Inflammatory macrophage (primary cell): Measurements from ENCODE around the gene ELMO3.

Source experiments
- DNase-seq, 2 donors: peaks; one replicate each; pipeline ENCODE4 v3.0.0-alpha.2; 2020 to 2022

Gene ELMO3

GRCh38 chr16:67164599-67165061 is 34.3 kb upstream of the ELMO3 start, which contains the start of gene HSF4:
HSF4 (plus strand) TSS chr16:67164745; CDS start chr16:67164812, 67 bp downstream.
- DNase-seq: peak; percentile 56 to 77

- DNase-seq: peak in 1 of 2 donors; percentile 38
Observed at GRCh38 chr16:67165121-67166078, 33.5 kb upstream of the ELMO3 start.

GRCh38 chr16:67166110-67166547 is 32.8 kb upstream of the ELMO3 start:
- no peak for DNase-seq

- no peak for DNase-seq
Observed at GRCh38 chr16:67166598-67167168, 32.2 kb upstream of the ELMO3 start.

- no peak for DNase-seq
Observed at GRCh38 chr16:67167588-67167987, 31.3 kb upstream of the ELMO3 start.

GRCh38 chr16:67169011-67169451 is 29.9 kb upstream of the ELMO3 start:
- no peak for DNase-seq

GRCh38 chr16:67169642-67170167 is 29.2 kb upstream of the ELMO3 start:
- no peak for DNase-seq

GRCh38 chr16:67170168-67170948 is 28.6 kb upstream of the ELMO3 start, which contains the start of gene NOL3:
NOL3 (plus strand) TSS chr16:67170538.
- DNase-seq: peak; percentile 39 to 58

- DNase-seq: peak in 1 of 2 donors; percentile 29
Observed at GRCh38 chr16:67170949-67171649, 27.8 kb upstream of the ELMO3 start.

- DNase-seq: no peak
Observed at GRCh38 chr16:67173323-67173722, 25.6 kb upstream of the ELMO3 start.

- DNase-seq: peak; percentile 69 to 71
Observed at GRCh38 chr16:67173808-67174705, 24.9 kb upstream of the ELMO3 start.

GRCh38 chr16:67174706-67175231 is 24.2 kb upstream of the ELMO3 start:
- no peak for DNase-seq

- no peak for DNase-seq
Observed at GRCh38 chr16:67176662-67177061, 22.3 kb upstream of the ELMO3 start.

GRCh38 chr16:67177743-67178699 is 20.9 kb upstream of the ELMO3 start:
- DNase-seq: peak; percentile 37 to 55

- DNase-seq: no peak
Observed at GRCh38 chr16:67179421-67180080, 19.4 kb upstream of the ELMO3 start.

GRCh38 chr16:67180166-67180565 is 18.8 kb upstream of the ELMO3 start:
- DNase-seq: no peak

GRCh38 chr16:67181346-67181745 is 17.6 kb upstream of the ELMO3 start:
- DNase-seq: peak in 1 of 2 donors; percentile 19

GRCh38 chr16:67182288-67182687 is 16.6 kb upstream of the ELMO3 start:
- peak in 1 of 2 donors; percentile 14 for DNase-seq

GRCh38 chr16:67183284-67183626 is 15.7 kb upstream of the ELMO3 start:
- DNase-seq: no peak
